HepG2 (cell line): ENCODE data around the gene LEP. TPM values are rescaled to one million over a fixed set of nuclear protein-coding genes. Genes with fewer than 3 reads are reported as not detected.

Experiments used
- ATAC-seq: fragments of 200-7000 bp; cut with Tn5 transposase; 3 replicates; pipeline ENCODE4 v1.9.1; 2020; ENCODE audit warnings: mild to moderate bottlenecking, moderate library complexity
- BruUV-seq: library from RNA; stranded (reverse); fragments of 400-500 nt; replicated peaks from 2 replicates; lab custom pipeline; 2021; lab: Mats Ljungman, UMichigan
- CTCF ChIA-PET: fragments of 300-600 bp; formaldehyde crosslinking; extraction: SDS; loops from one replicate; lab custom pipeline; 2021; ENCODE audit warnings: low total read pairs, inconsistent platforms, low intra/inter-chr PET ratio; lab: Yijun Ruan, JAX
- POLR2A ChIA-PET: fragments of 350-600 bp; sonication (Branson Sonifier 250); formaldehyde crosslinking; loops from one replicate; lab custom pipeline; 2020; ENCODE audit warnings: antibody characterized with exemption, inconsistent platforms; lab: Yijun Ruan, JAX
- DNase-seq: peaks from one replicate; pipeline ENCODE4 v3.0.0-alpha.2; 2015; ENCODE audit warnings: low spot score
- FAIRE-seq: peaks from 3 replicates; lab custom pipeline; 2011; peaks lifted over from hg19 to GRCh38; lab: Jason Lieb, UNC
- H2AFZ ChIP-seq: one replicate; pipeline ENCODE4 v1.6.1; 2011; ENCODE audit warnings: low read length, inconsistent platforms
- H3K27ac ChIP-seq: fragments of 300-600 bp; 3 replicates; pipeline ENCODE4 v1.8.0; 2011; ENCODE audit warnings: mixed run types, mild to moderate bottlenecking, mixed read lengths, low read length, inconsistent platforms; ENCODE audit not compliant: insufficient read depth; ENCODE audit errors: extremely low read length
- H3K27me3 ChIP-seq, 2 experiments: fragments of 200-600 bp in 1 of 2; 2 replicates in 1 of 2; 3 replicates in 1 of 2; pipeline versions ENCODE4 v1.6.0 to v1.8.0; 2011; ENCODE audit warnings: low read length in 2 of 2, mild to moderate bottlenecking in 2 of 2, moderate library complexity in 2 of 2, inconsistent platforms in 1 of 2; ENCODE audit not compliant: insufficient read depth in 2 of 2, control insufficient read depth in 1 of 2
- H3K36me3 ChIP-seq, 2 experiments: fragments of 200-600 bp in 1 of 2; replicated peaks in 1 of 2; 2 replicates in 1 of 2; 3 replicates in 1 of 2; pipeline versions ENCODE4 v1.5.1 to v1.8.0; 2011; ENCODE audit warnings: low read length in 2 of 2, inconsistent platforms in 1 of 2; ENCODE audit not compliant: insufficient read depth in 2 of 2, control insufficient read depth in 1 of 2
- H3K4me1 ChIP-seq: 2 replicates; pipeline ENCODE4 v1.5.1; 2012; ENCODE audit warnings: low read length, inconsistent platforms; ENCODE audit not compliant: insufficient read depth
- H3K4me2 ChIP-seq: 2 replicates; pipeline ENCODE4 v1.6.0; 2011; ENCODE audit warnings: low read depth, low read length, inconsistent platforms
- H3K4me3 ChIP-seq, 3 experiments: fragments of 200-600 bp in 1 of 3; sonication (generic), shearing (Covaris generic) in 1 of 3; replicated peaks in 1 of 3; 2 replicates each; pipeline ENCODE4 v1.5.1; 2011 to 2016; ENCODE audit warnings: low read length in 3 of 3, inconsistent platforms in 2 of 3, low read depth in 2 of 3, mild to moderate bottlenecking in 2 of 3, control low read depth in 1 of 3, mixed read lengths in 1 of 3; ENCODE audit not compliant: insufficient read depth in 1 of 3
- H3K79me2 ChIP-seq: one replicate; pipeline ENCODE4 v1.6.1; 2011; ENCODE audit warnings: low read length, inconsistent platforms; ENCODE audit not compliant: insufficient read depth
- H3K9ac ChIP-seq: 2 replicates; pipeline ENCODE4 v1.6.0; 2011; ENCODE audit warnings: mild to moderate bottlenecking, low read depth, low read length, inconsistent platforms; ENCODE audit not compliant: insufficient read depth
- H3K9me3 ChIP-seq: 2 replicates; pipeline ENCODE4 v1.5.1; 2012; ENCODE audit warnings: mild to moderate bottlenecking, low read length
- H4K20me1 ChIP-seq: 2 replicates; pipeline ENCODE4 v1.6.0; 2011; ENCODE audit warnings: inconsistent platforms, mild to moderate bottlenecking, low read length, moderate library complexity; ENCODE audit not compliant: insufficient read depth
- CTCF ChIP-seq: sonication (generic); formaldehyde crosslinking; IDR thresholded peaks from 2 replicates; pipeline ENCODE4 v1.5.0; 2020; ENCODE audit warnings: mild to moderate bottlenecking, missing genetic modification reagents, moderate library complexity
- EHMT2 ChIP-seq: fragments of 200-600 bp; sonication (generic); IDR thresholded peaks from 2 replicates; pipeline ENCODE4 v1.7.0; 2017; ENCODE audit warnings: antibody characterized with exemption, low read depth, low read length, borderline replicate concordance
- FOSL2 ChIP-seq: sonication (generic); formaldehyde crosslinking; IDR thresholded peaks from 2 replicates; pipeline ENCODE4 v1.4.0; 2020; ENCODE audit warnings: missing genetic modification reagents
- HDAC6 ChIP-seq: fragments of 200-600 bp; sonication (generic); IDR thresholded peaks from 2 replicates; pipeline ENCODE4 v1.7.0; 2017; ENCODE audit warnings: mild to moderate bottlenecking, antibody characterized with exemption, low read length, low read depth
- HOXA7 ChIP-seq: sonication (generic); formaldehyde crosslinking; IDR thresholded peaks from 2 replicates; pipeline ENCODE4 v1.8.1; 2022; ENCODE audit warnings: mild to moderate bottlenecking, missing genetic modification reagents, moderate library complexity
- PTBP1 ChIP-seq: fragments of 200-400 bp; formaldehyde crosslinking; IDR thresholded peaks from 2 replicates; pipeline ENCODE4 v1.6.1; 2018; ENCODE audit warnings: low read length, low read depth; ENCODE audit not compliant: poor library complexity, severe bottlenecking
- RCOR2 ChIP-seq: IDR thresholded peaks from 2 replicates; pipeline ENCODE4 v1.6.1; 2016; ENCODE audit warnings: missing biosample characterization, missing genetic modification reagents
- RFXANK ChIP-seq: IDR thresholded peaks from 2 replicates; pipeline ENCODE4 v1.6.1; 2016
- TRAFD1 ChIP-seq: sonication (generic); formaldehyde crosslinking; IDR thresholded peaks from 2 replicates; pipeline ENCODE4 v1.5.1; 2020; ENCODE audit warnings: missing genetic modification reagents, mild to moderate bottlenecking, borderline replicate concordance
- WGBS: methylation state at CpG from one replicate; pipeline ENCODE4 v1.1.6; 2017; ENCODE audit warnings: low lambda C conversion rate; 5-methylcytosine and 5-hydroxymethylcytosine counted together
- in situ Hi-C: cut with HindIII; loops from 2 replicates; pipeline ENCODE4 v1.10.0; 2017; ENCODE audit warnings: low pct_unique_long_range_greater_than_20kb; ENCODE audit not compliant: extremely low pct_ligation_motif_present
- intact Hi-C: fragments of 100-400 bp; cut with micrococcal nuclease; formaldehyde crosslinking; loops from one replicate; pipeline ENCODE4 v1.10.0; 2022; ENCODE audit not compliant: unreplicated experiment
- polyA plus RNA-seq, 8 experiments: library from polyadenylated mRNA; depleted of rRNA in 3 of 8; stranded (reverse) in 7 of 8; unstranded in 1 of 8; fragments of >200 nt; fragmentation: Illumina TruSeq in 4 of 8; extraction: Trizol in 4 of 8; gene quantifications; 2 replicates each; pipeline versions ENCODE4 v1.2.1 to v1.2.3, GENCODE V29; 2011 to 2016; ENCODE audit warnings: low read depth in 4 of 8, missing spikeins in 1 of 8, mixed read lengths in 1 of 8; ENCODE audit not compliant: insufficient read depth in 1 of 8
- total RNA-seq, 5 experiments: library from RNA; depleted of rRNA; stranded (reverse); fragments of >200 nt; fragmentation: Illumina TruSeq; extraction: Trizol; gene quantifications; 2 replicates each; pipeline ENCODE4 v1.2.3, GENCODE V29; 2016; ENCODE audit warnings: low read depth in 1 of 5
- TF ChIP-seq, protein P1 (sequence below): sonication (generic); formaldehyde crosslinking; conservative IDR thresholded peaks from 2 replicates; pipeline ENCODE4 v1.8.0; 2022; ENCODE audit warnings: low read depth, missing genetic modification reagents

Gene LEP
- total and polyA plus RNA-seq, 2 of the 13 experiments (the other 11 are each of a cell fraction or from before 2014, with no cell fraction given) = 0.05 TPM; not detected in 1

DNA sequence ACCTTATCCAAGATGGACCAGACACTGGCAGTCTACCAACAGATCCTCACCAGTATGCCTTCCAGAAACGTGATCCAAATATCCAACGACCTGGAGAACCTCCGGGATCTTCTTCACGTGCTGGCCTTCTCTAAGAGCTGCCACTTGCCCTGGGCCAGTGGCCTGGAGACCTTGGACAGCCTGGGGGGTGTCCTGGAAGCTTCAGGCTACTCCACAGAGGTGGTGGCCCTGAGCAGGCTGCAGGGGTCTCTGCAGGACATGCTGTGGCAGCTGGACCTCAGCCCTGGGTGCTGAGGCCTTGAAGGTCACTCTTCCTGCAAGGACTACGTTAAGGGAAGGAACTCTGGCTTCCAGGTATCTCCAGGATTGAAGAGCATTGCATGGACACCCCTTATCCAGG, 13.4 kb downstream of the LEP start:
- Histone ChIP-seq H3K27ac (no peak overlapping the region), H3K4me3 (no peak overlapping the region), H4K20me1 (no peaks in the 10 kb centered on the region), H2AFZ (no peak overlapping the region), H3K4me1 (no peaks in the 10 kb centered on the region), H3K79me2 (no peaks in the 10 kb centered on the region), H3K27me3 (peaks cover 0 to 20% of the 10 kb centered on the region in 2 experiments; a peak in 2 of 5 replicates), H3K9me3 (no peaks in the 10 kb centered on the region), H3K4me2 (no peak overlapping the region), H3K9ac (no peak overlapping the region), H3K36me3 (no peaks in the 10 kb centered on the region)
- intact Hi-C loops = no loop called here
- BruUV-seq = no TSS peak
- in situ Hi-C loops = no loop called here
- TF ChIP-seq CTCF (CRISPR knock-in tag) = peak; percentile 32; the same call in 1 of the 2 replicates
- no peak for TF ChIP-seq HOXA7
- no peak for TF ChIP-seq HDAC6
- 16% methylated on average over 4 of the region's 5 CpGs for WGBS
- no peak for FAIRE-seq
- no peak for DNase-seq
- ChIA-PET CTCF (no interaction called here), POLR2A (no interaction called here)
- peak; percentile 57; the same call in 2 of the 3 replicates for ATAC-seq

DNA sequence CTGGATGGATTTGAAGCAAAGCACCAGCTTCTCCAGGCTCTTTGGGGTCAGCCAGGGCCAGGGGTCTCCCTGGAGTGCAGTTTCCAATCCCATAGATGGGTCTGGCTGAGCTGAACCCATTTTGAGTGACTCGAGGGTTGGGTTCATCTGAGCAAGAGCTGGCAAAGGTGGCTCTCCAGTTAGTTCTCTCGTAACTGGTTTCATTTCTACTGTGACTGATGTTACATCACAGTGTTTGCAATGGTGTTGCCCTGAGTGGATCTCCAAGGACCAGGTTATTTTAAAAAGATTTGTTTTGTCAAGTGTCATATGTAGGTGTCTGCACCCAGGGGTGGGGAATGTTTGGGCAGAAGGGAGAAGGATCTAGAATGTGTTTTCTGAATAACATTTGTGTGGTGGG, 14.2 kb downstream of the LEP start:
- no peak overlapping the region for H2AFZ ChIP-seq
- H3K36me3 ChIP-seq = no peaks in the 10 kb centered on the region
- H3K9me3 ChIP-seq = no peaks in the 10 kb centered on the region
- WGBS = 0% methylated on average over 1 of the region's 2 CpGs
- H3K79me2 ChIP-seq = no peaks in the 10 kb centered on the region
- ChIA-PET CTCF (no interaction called here), POLR2A (no interaction called here)
- H4K20me1 ChIP-seq = no peaks in the 10 kb centered on the region
- DNase-seq = no peak
- no peak overlapping the region for H3K27ac ChIP-seq
- no peak for ATAC-seq
- intact Hi-C loops = no loop called here
- peak overlapping the region; percentile 22; the same call in 1 of the 2 replicates for H3K4me2 ChIP-seq
- BruUV-seq = no TSS peak
- H3K4me1 ChIP-seq = no peaks in the 10 kb centered on the region
- no peak overlapping the region for H3K9ac ChIP-seq
- H3K27me3 ChIP-seq = peaks cover 0 to 13% of the 10 kb centered on the region in 2 experiments; a peak in 2 of 5 replicates
- H3K4me3 ChIP-seq = no peak overlapping the region
- FAIRE-seq = no peak
- in situ Hi-C loops = no loop called here
- TF ChIP-seq, protein P1, sequence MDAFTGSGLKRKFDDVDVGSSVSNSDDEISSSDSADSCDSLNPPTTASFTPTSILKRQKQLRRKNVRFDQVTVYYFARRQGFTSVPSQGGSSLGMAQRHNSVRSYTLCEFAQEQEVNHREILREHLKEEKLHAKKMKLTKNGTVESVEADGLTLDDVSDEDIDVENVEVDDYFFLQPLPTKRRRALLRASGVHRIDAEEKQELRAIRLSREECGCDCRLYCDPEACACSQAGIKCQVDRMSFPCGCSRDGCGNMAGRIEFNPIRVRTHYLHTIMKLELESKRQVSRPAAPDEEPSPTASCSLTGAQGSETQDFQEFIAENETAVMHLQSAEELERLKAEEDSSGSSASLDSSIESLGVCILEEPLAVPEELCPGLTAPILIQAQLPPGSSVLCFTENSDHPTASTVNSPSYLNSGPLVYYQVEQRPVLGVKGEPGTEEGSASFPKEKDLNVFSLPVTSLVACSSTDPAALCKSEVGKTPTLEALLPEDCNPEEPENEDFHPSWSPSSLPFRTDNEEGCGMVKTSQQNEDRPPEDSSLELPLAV (CRISPR knock-in tag) = no peak
- TF ChIP-seq TRAFD1 = no peak
- no peak for TF ChIP-seq PTBP1
- no peak for TF ChIP-seq RCOR2 (CRISPR knock-in tag)
- no peak for TF ChIP-seq RFXANK (CRISPR knock-in tag)
- TF ChIP-seq EHMT2 = no peak
- TF ChIP-seq FOSL2 (CRISPR knock-in tag) = no peak
